WTC11 (cell line): ENCODE data around the gene ZNF672.

Source experiments
- ATF1 ChIP-seq: sonication (generic); formaldehyde crosslinking; IDR thresholded peaks from 2 replicates; pipeline ENCODE4 v1.8.1; 2023; ENCODE audit warnings: mild to moderate bottlenecking, moderate library complexity, missing genetic modification reagents
- ATF2 ChIP-seq: sonication (generic); formaldehyde crosslinking; IDR thresholded peaks from 2 replicates; pipeline ENCODE4 v1.8.1; 2022; ENCODE audit warnings: low read depth, missing genetic modification reagents, borderline replicate concordance
- CTCF ChIP-seq: fragments of 200-600 bp; IDR thresholded peaks from 2 replicates; pipeline ENCODE4 v1.8.0; 2022; ENCODE audit warnings: antibody characterized with exemption
- ELF4 ChIP-seq: sonication (generic); formaldehyde crosslinking; IDR thresholded peaks from 2 replicates; pipeline ENCODE4 v1.8.1; 2022; ENCODE audit warnings: low read depth, mild to moderate bottlenecking, moderate library complexity, missing genetic modification reagents
- ESRRA ChIP-seq: sonication (generic); formaldehyde crosslinking; IDR thresholded peaks from 2 replicates; pipeline ENCODE4 v1.8.1; 2022; ENCODE audit warnings: mild to moderate bottlenecking, missing genetic modification reagents, borderline replicate concordance
- FOXJ3 ChIP-seq: sonication (generic); formaldehyde crosslinking; IDR thresholded peaks from 2 replicates; pipeline ENCODE4 v1.9.0; 2021; ENCODE audit warnings: missing genetic modification reagents, mild to moderate bottlenecking, borderline replicate concordance
- KAT7 ChIP-seq: sonication (generic); formaldehyde crosslinking; IDR thresholded peaks from 2 replicates; pipeline ENCODE4 v1.8.1; 2023; ENCODE audit warnings: missing genetic modification reagents, mild to moderate bottlenecking, borderline replicate concordance
- NFYB ChIP-seq: sonication (generic); formaldehyde crosslinking; conservative IDR thresholded peaks from 2 replicates; pipeline ENCODE4 v1.8.0; 2022; ENCODE audit warnings: low read depth, missing genetic modification reagents
- NR1H2 ChIP-seq: sonication (generic); formaldehyde crosslinking; IDR thresholded peaks from 2 replicates; pipeline ENCODE4 v1.9.0; 2021; ENCODE audit warnings: mild to moderate bottlenecking, moderate library complexity, missing genetic modification reagents
- NR2C2 ChIP-seq: sonication (generic); formaldehyde crosslinking; IDR thresholded peaks from 2 replicates; pipeline ENCODE4 v1.8.0; 2022; ENCODE audit warnings: mild to moderate bottlenecking, missing genetic modification reagents
- SMAD4 ChIP-seq: sonication (generic); formaldehyde crosslinking; IDR thresholded peaks from 2 replicates; pipeline ENCODE4 v1.8.0; 2022; ENCODE audit warnings: mild to moderate bottlenecking, missing genetic modification reagents
- TEAD1 ChIP-seq: sonication (generic); formaldehyde crosslinking; IDR thresholded peaks from 2 replicates; pipeline ENCODE4 v1.8.0; 2022; ENCODE audit warnings: mild to moderate bottlenecking, missing genetic modification reagents
- TEAD4 ChIP-seq: sonication (generic); formaldehyde crosslinking; IDR thresholded peaks from 2 replicates; pipeline ENCODE4 v1.8.0; 2022; ENCODE audit warnings: mild to moderate bottlenecking, missing genetic modification reagents
- ZBTB43 ChIP-seq: sonication (generic); formaldehyde crosslinking; IDR thresholded peaks from 2 replicates; pipeline ENCODE4 v1.8.1; 2023; ENCODE audit warnings: mild to moderate bottlenecking, missing genetic modification reagents

GRCh38 chr1:248851390-248851789 lies 13.4 kb downstream of the ZNF672 start:
- TF ChIP-seq ELF4 (CRISPR knock-in tag) (no peak), SMAD4 (CRISPR knock-in tag) (no peak), CTCF (no peak), ZBTB43 (CRISPR knock-in tag) (no peak), NR1H2 (CRISPR knock-in tag) (no peak), TEAD4 (no peak), NFYB (CRISPR knock-in tag) (no peak), ESRRA (CRISPR knock-in tag) (no peak), TEAD1 (CRISPR knock-in tag) (no peak), ATF2 (CRISPR knock-in tag) (no peak), KAT7 (no peak), ATF1 (CRISPR knock-in tag) (no peak), FOXJ3 (CRISPR knock-in tag) (no peak), NR2C2 (CRISPR knock-in tag) (no peak)
